Activated CD4-positive, CD25-positive, alpha-beta regulatory T cell treated with anti-CD3 and anti-CD28 coated beads, Interleukin-2, amount 50 U/mL, for 16 hours (primary cell): ENCODE data around the gene ABCC12.

ENCODE experiments used
- DNase-seq: peaks from one replicate; pipeline ENCODE4 v3.0.0-alpha.2; 2020; ENCODE audit warnings: low read depth, low spot score

ABCC12 gene

DNA sequence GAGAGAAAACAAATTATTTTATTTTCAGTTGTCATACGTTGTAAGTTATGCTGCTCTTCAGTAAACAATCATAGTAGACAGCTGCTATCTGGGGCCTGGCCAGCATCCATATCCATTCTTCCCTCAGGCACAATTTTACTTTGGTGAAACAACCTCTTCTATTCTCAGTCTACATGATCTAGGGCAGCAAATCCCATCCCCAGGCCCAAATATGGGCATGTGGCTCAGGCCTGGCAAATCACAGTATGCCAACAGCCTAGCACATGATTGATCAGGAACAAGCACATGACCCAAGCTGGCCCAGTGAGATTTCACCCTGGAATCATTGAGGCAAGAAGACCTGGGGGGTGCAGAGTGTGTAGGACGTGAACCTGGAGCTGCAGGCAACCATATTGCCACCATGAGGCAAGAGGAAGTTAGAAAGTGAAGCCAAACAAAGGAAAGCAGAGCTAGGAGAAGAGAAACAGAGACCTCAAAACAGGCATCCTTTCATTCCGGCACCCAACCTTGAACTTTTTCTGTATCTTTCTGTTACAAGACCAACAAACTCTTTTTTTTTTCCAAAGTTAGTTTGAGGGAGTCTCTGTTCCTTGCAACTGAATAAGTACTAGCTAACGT is 10.3 kb upstream of the ABCC12 start:
- no peak for DNase-seq

DNA sequence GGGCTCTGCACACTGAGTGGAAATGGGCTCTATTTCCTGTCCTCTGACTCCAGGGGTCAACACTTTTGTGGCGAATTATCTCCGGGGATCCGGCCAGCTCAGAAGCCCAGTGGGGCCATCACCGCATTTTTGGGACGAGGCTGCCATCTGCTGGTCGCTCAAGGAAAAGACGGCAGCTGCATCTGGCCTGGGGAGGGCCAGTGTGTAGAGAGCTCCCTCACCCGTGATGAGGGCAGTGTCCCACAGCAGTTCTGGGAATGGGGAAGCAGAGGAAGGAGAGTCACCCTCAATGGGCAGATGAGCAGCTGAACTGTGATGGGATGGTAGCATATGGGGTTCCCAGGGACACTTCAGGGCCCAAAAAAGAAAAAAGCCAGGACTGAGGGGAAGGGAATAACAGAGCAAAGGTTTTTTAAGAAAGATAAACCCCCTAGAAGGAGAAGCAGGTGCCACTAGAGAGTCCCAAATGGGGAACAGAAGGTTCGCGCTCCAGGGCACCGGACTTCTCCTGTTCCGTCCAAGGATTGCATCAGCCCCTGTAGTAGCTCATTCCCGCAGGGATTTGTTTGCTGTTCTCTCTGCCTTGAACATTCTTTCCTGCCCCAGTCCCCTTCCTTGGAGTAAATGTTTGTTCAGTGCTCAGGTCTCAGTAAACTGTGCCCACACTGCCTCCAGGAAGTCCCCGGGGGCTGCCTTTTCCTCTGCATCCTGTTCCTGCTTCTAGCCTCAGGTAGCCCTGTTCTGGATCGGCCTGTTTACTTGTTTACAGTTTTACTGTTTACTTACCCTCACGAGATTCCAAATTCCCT is 9.3 kb upstream of the ABCC12 start:
- DNase-seq: peak; percentile 43

DNA sequence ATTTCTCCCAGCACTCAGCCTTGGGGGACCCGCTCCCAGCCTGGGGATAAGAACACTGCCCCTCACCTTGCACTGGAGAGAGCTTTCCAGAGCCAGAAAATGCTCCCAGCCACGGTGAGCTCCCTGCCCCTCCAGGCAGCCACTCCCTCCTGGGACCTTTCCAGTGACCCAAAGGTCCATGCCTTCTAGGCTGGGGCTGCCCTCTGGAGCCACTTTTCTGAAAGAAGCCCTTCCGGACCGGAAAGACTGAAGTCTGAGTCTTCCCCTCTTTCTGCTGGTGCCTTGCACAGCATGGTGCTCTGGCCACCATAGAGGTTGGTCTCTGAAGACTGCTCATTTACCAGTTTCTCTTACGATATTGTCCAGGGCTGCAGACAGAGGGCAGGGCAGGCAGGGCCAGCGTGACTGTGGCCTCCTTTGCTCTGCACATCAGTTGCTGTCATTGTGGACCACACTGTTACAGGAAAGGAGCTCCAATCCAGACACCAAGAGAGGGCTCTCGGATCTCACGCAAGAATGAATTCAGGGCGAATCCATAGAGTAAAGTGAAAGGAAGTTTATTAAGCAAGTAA is 7.1 kb upstream of the ABCC12 start:
- no peak for DNase-seq

GRCh38 chr16:48161906-48162305 is 6.1 kb upstream of the ABCC12 start:
- DNase-seq: no peak

DNA sequence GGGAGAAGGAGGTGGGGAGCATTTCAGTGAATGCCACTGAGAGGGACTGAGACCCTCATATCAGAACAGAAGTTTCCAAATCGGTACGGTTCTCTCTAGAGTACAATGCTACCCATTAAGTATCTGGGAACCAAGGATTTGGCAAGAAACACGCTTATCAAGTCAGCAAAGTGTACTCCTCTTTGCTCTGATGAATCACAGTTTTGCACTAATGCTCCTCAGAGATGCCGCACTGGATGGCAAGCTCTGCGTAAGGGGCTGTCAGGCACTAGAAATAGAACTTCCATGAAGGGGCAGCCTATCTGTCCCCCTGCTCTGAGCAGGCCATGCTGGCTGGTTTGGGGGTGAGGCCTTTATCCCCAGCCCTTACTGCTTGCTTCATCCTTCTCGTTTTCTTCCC is 4.8 kb upstream of the ABCC12 start:
- no peak for DNase-seq

GRCh38 chr16:48158296-48158695 is 2.5 kb upstream of the ABCC12 start:
- no peak for DNase-seq

GRCh38 chr16:48157794-48158193 is 2.0 kb upstream of the ABCC12 start:
- no peak for DNase-seq

DNA sequence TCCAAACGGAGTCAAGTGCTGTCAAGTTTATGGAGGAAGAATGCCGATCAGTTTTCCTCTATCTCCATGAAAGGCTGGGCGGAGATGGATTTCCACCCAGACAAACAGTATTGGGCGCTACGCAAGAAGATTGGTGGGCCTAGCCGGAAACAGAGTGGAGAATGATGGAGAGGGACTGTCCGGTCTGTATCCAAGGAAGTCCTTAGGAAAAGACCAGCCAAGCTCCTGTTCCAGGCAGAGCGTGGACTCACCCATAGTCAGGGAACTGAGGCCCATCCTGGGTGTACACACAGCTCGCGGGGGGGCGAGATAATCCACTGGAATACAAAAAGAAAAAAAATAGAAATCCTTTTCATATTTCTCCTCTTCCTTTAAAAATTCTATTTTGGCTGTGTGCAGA is 1.5 kb upstream of the ABCC12 start:
- DNase-seq: no peak

DNA sequence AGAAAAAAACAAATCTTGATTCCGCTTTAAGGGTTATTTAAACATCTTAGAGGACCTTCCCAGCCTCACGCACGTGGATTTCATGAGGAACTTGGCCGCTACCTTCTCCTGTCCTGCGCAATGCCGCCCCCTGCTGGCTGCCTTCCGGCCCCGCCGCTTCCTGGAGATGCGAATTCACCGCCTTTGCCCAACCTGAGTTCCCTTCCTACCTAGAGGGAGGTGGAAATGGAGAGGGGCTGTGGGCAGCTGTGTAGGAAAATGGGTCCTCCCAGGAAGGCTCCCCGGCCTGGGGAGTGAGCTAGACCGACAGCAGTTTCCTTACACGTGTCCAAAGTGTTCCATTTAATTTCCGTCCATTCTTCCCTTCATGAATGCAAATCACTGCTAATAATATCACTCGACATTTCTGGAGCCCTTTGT is 1.0 kb upstream of the ABCC12 start:
- DNase-seq: peak; percentile 71

- no peak for DNase-seq
Measured at GRCh38 chr16:48153774-48154173, 2.0 kb downstream of the ABCC12 start.

DNA sequence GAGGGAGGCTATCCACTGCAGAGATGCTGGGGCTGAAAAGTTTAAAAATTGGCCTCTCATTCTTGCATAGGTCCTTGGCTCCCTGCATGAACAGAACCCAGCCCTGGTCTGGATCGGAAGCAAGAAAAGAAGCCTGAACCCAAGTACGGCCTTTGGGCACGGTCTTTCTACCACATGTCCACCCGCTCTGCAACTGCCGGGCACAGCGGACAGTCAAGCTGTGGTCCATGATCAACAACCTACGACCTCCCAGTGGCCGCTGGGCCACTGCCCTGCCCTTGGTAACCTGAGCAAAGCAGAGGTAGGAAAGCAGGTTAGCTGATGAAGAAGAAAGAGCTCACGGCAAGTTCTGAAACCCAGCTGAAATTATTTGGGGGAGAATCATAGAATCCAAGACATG is 3.6 kb downstream of the ABCC12 start:
- no peak for DNase-seq

GRCh38 chr16:48150707-48151106 is 5.1 kb downstream of the ABCC12 start:
- no peak for DNase-seq

DNA sequence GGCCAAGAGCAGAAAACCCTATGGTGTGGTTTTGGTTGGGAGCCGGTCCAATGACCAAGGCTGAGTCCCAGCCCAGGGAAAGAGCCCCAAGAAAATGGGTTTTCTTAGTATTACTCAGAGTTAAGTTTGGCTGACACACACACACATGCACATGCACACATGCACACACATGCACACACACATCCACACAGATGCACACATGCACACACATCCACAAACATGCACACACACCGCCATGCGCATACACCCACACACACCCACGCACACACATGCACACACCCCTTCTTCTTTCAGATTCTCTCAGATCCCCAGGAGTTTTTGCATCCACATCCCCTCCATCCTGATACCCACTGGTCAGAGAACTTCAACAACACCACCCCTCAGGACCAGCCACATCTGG is 9.1 kb downstream of the ABCC12 start:
- DNase-seq: no peak

DNA sequence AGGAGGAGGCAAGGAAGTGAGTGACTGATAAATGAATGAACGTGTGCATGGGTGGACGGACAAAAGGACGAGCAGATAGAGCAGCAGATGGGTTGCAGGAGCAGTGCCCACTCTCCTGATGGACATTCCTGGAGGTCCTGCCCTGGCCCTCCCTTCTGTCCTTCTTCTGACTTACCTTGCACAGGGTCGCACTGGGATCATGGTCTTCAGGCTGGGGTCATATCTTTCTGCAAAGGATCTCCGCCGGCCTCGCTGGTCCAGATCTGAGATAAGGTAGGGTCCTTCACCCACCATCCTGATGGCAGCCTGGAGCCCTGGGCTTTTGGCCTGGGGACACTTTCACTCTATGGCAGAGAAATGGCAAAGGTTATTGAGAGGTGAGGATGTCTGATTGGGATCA is 9.7 kb downstream of the ABCC12 start:
- DNase-seq: no peak

GRCh38 chr16:48143812-48144368 is 11.9 kb downstream of the ABCC12 start:
- no peak for DNase-seq

DNA sequence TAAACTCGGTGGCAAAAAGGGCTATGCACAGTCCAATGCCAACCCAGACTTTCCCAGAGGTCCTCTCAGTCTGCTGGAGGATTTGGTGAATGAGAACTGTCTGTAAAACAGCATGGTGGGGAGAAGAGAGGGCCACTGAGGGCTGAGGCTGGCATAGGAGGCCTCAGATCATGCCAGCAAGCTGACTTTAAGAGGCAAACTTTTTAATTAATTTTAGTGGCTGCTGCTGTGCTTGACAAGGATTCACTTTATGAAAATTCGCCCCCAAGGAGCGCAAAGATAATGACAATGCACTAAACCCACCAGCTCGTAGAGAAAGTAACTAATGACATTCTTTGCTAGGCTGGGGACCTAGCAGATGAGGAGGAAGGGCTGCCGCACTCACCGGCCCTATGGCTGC is 15.0 kb downstream of the ABCC12 start:
- no peak for DNase-seq

DNA sequence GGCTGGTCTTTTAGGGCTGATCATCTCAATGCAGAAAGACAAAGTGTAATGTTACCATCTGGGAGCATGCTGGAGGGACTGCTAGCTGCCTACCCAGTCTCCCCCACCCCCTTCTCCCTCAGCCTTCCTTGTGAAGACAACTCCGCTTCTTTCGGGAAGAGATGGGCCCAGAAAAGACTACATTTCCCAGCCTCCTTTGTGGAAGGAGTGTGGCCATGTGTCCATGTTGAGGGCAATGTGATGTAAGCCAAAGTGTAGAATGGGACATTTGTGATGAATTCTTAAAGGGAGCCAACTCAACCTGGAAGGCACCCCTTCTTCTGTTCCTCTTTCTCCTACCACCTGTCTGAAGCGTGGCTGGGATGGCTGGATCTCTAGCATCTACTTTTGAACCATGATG is 16.3 kb downstream of the ABCC12 start:
- no peak for DNase-seq

DNA sequence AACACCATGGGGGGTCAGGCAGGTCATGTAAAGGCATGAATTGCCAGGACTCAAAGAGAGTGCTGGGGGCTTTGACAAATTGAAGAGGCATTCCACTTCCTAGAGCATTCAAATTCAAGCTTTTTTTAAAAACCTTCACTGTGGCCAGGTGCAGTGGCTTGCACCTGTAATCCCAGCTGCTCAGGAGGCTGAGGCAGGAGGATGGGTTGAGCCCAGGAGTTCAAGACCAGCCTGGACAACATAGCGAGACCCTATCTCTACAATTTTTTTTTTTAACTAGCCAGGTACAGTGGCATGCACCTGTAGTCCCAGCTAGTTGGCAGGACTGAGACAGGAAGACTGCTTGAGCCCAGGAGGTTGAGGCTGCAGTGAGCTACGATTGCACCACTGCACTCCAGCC is 17.2 kb downstream of the ABCC12 start:
- no peak for DNase-seq

DNA sequence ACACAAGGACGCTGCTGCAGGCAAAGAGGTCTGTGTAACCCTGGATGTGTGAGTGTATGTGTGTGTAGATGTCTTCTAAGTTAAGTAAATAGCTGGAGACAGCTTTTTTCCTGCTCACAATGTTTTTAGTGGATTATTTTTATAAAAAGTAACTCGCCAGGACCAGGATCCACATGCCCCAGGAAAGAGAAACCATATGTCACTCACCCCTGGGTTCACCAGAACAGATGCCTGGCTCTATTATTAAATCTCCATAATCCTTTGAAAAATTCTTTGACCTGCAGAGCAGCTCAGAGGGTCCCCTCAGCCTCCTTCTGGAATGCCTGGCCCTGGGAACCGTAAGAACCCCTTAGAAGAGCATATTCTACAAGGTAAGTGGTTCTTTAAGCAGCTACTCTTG is 18.0 kb downstream of the ABCC12 start:
- DNase-seq: no peak

- DNase-seq: no peak
Measured at GRCh38 chr16:48136547-48137360, 19.0 kb downstream of the ABCC12 start.

DNA sequence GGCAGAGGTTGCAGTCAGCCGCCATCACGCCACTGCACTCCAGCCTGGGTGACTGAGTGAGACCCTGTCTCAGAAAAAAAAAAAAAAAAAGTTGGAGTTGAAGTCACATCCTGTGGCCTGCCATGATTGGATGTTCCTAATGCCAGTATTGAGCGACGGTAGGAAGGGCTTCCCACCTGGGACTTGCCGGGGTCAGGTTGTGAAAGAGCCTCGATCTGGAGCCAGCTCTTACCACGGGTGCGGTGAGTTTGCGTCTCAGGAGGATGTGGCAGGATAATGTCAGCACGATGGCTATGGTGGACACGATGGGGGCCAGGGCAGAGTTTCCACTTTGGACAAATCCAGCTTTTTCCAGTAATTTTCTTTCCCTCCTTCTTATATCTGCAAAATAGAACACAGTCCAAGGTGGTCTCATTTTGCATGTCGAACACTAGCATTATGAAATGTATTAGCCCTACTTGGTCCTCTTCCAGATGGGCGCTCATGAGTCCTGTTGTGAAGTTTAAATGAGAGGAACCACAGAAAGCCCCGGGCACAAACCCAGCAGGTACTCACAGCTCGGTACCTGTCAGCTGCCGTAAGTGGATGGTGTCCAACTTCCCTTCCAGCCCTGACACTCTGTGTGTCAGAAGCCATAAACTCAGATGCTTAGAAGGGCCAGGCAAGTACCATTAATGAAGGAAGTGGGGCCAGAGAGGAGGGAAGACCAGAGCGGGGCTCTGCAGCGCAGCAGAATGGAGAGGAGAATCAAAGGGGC is 22.2 kb downstream of the ABCC12 start:
- DNase-seq: no peak
